Activated T-helper 17 cell treated with anti-CD3 and anti-CD28 coated beads, Interleukin-2, amount 50 U/mL, for 72 hours (primary cell): ENCODE data around the gene TXLNG. TPM values are rescaled to one million over a fixed set of nuclear protein-coding genes. Genes with fewer than 3 reads are reported as not detected.

Experiments
- ATAC-seq: fragments of 150-1000 bp; cut with Tn5 transposase; replicated peaks from 2 replicates; pipeline ENCODE4 v1.10.0; 2021; ENCODE audit warnings: mild to moderate bottlenecking, moderate library complexity
- H3K27ac Mint-ChIP-seq: one replicate; pipeline ENCODE4 v1.8.0; 2022; ENCODE audit warnings: mixed read lengths
- H3K27me3 Mint-ChIP-seq: one replicate; pipeline ENCODE4 v1.8.0; 2022; ENCODE audit warnings: mixed read lengths
- H3K36me3 Mint-ChIP-seq: one replicate; pipeline ENCODE4 v1.8.0; 2022; ENCODE audit warnings: low read depth, mild to moderate bottlenecking, mixed read lengths
- H3K4me1 Mint-ChIP-seq: one replicate; pipeline ENCODE4 v1.8.0; 2022; ENCODE audit warnings: mixed read lengths
- H3K4me3 Mint-ChIP-seq: one replicate; pipeline ENCODE4 v1.8.0; 2022; ENCODE audit warnings: mild to moderate bottlenecking, mixed read lengths
- H3K9me3 Mint-ChIP-seq: one replicate; pipeline ENCODE4 v1.8.0; 2022; ENCODE audit warnings: mixed read lengths
- total RNA-seq, 2 donors: library from RNA; stranded (reverse); gene quantifications; one replicate each; pipeline ENCODE4 v1.2.3, GENCODE V29; 2022

The TXLNG gene
- total RNA-seq, 2 donors from 2014 or later: 10.0 to 15.7 TPM

GRCh38 chrX:16804923-16805464 is 18.7 kb downstream of the TXLNG start:
- Mint-ChIP-seq H3K9me3 (no peaks in the 10 kb centered on the region), H3K27me3 (no peaks in the 10 kb centered on the region), H3K27ac (no peak overlapping the region), H3K4me3 (no peak overlapping the region), H3K4me1 (peaks cover 5% of the 10 kb centered on the region), H3K36me3 (peaks cover 33% of the 10 kb centered on the region)
- ATAC-seq: no peak

- Mint-ChIP-seq H3K27me3 (no peaks in the 10 kb centered on the region), H3K27ac (peak overlapping the region; percentile 38), H3K9me3 (no peaks in the 10 kb centered on the region), H3K36me3 (peaks cover 23% of the 10 kb centered on the region), H3K4me3 (no peak overlapping the region), H3K4me1 (peaks cover 5% of the 10 kb centered on the region)
- ATAC-seq: no peak
Observed at GRCh38 chrX:16807548-16807947, 21.3 kb downstream of the TXLNG start.

GRCh38 chrX:16807976-16808542 is 21.8 kb downstream of the TXLNG start:
- Mint-ChIP-seq H3K4me3 (no peak overlapping the region), H3K4me1 (peaks cover 5% of the 10 kb centered on the region), H3K27ac (peak overlapping the region; percentile 38), H3K36me3 (peaks cover 28% of the 10 kb centered on the region), H3K27me3 (no peaks in the 10 kb centered on the region), H3K9me3 (no peaks in the 10 kb centered on the region)
- no peak for ATAC-seq

- H3K4me3 Mint-ChIP-seq: no peak overlapping the region
- H3K27me3 Mint-ChIP-seq: no peaks in the 10 kb centered on the region
- no peak overlapping the region for H3K27ac Mint-ChIP-seq
- ATAC-seq: no peak
- peaks cover 46% of the 10 kb centered on the region for H3K36me3 Mint-ChIP-seq
- no peaks in the 10 kb centered on the region for H3K4me1 Mint-ChIP-seq
- no peaks in the 10 kb centered on the region for H3K9me3 Mint-ChIP-seq
Observed at GRCh38 chrX:16814597-16814996, 28.3 kb downstream of the TXLNG start.

- H3K4me3 Mint-ChIP-seq: no peak overlapping the region
Observed at GRCh38 chrX:16819634-16820033, 33.4 kb downstream of the TXLNG start.

GRCh38 chrX:16822723-16823122 is 36.5 kb downstream of the TXLNG start:
- peaks cover 84% of the 10 kb centered on the region for H3K36me3 Mint-ChIP-seq
- peak overlapping the region; percentile 89 for H3K27ac Mint-ChIP-seq
- peak; percentile 90 for ATAC-seq
- H3K4me1 Mint-ChIP-seq: peaks cover 9% of the 10 kb centered on the region
- peak overlapping the region; percentile 37 for H3K4me3 Mint-ChIP-seq
- H3K27me3 Mint-ChIP-seq: no peaks in the 10 kb centered on the region
- H3K9me3 Mint-ChIP-seq: no peaks in the 10 kb centered on the region

More at GRCh38 chrX:16819634-16820033, 33.4 kb downstream of the TXLNG start:
- H3K36me3 Mint-ChIP-seq: peaks cover 80% of the 10 kb centered on the region
- H3K27ac Mint-ChIP-seq: no peak overlapping the region
- no peak for ATAC-seq
- no peaks in the 10 kb centered on the region for H3K27me3 Mint-ChIP-seq
- H3K9me3 Mint-ChIP-seq: no peaks in the 10 kb centered on the region
- peaks cover 4% of the 10 kb centered on the region for H3K4me1 Mint-ChIP-seq

GRCh38 chrX:16825264-16826035 is 39.2 kb downstream of the TXLNG start:
- Mint-ChIP-seq H3K27ac (peak overlapping the region; percentile 41), H3K27me3 (no peaks in the 10 kb centered on the region), H3K9me3 (no peaks in the 10 kb centered on the region), H3K4me3 (no peak overlapping the region), H3K36me3 (peaks cover 75% of the 10 kb centered on the region), H3K4me1 (peaks cover 9% of the 10 kb centered on the region)
- ATAC-seq: no peak

- no peak overlapping the region for H3K4me3 Mint-ChIP-seq
- peak; percentile 44 for ATAC-seq
- peaks cover 9% of the 10 kb centered on the region for H3K4me1 Mint-ChIP-seq
- no peak overlapping the region for H3K27ac Mint-ChIP-seq
- no peaks in the 10 kb centered on the region for H3K27me3 Mint-ChIP-seq
- H3K36me3 Mint-ChIP-seq: peaks cover 73% of the 10 kb centered on the region
- H3K9me3 Mint-ChIP-seq: no peaks in the 10 kb centered on the region
Observed at GRCh38 chrX:16826207-16826606, 39.9 kb downstream of the TXLNG start.

- H3K27ac Mint-ChIP-seq: no peak overlapping the region
- H3K4me3 Mint-ChIP-seq: no peak overlapping the region
- no peaks in the 10 kb centered on the region for H3K27me3 Mint-ChIP-seq
- H3K9me3 Mint-ChIP-seq: no peaks in the 10 kb centered on the region
- peaks cover 9% of the 10 kb centered on the region for H3K4me1 Mint-ChIP-seq
- peaks cover 73% of the 10 kb centered on the region for H3K36me3 Mint-ChIP-seq
- ATAC-seq: no peak
Observed at GRCh38 chrX:16827225-16827624, 41.0 kb downstream of the TXLNG start.

GRCh38 chrX:16828124-16828908 is 42.0 kb downstream of the TXLNG start:
- ATAC-seq: no peak
- peaks cover 70% of the 10 kb centered on the region for H3K36me3 Mint-ChIP-seq

GRCh38 chrX:16832301-16832700 is 46.0 kb downstream of the TXLNG start:
- peak overlapping the region; percentile 79 for H3K27ac Mint-ChIP-seq
- H3K27me3 Mint-ChIP-seq: no peaks in the 10 kb centered on the region
- H3K36me3 Mint-ChIP-seq: peaks cover 79% of the 10 kb centered on the region
- no peak for ATAC-seq
- no peak overlapping the region for H3K4me3 Mint-ChIP-seq
- H3K9me3 Mint-ChIP-seq: no peaks in the 10 kb centered on the region
- H3K4me1 Mint-ChIP-seq: no peaks in the 10 kb centered on the region

More at GRCh38 chrX:16828124-16828908, 42.0 kb downstream of the TXLNG start:
- Mint-ChIP-seq H3K9me3 (no peaks in the 10 kb centered on the region), H3K4me3 (no peak overlapping the region), H3K27me3 (no peaks in the 10 kb centered on the region), H3K4me1 (peaks cover 5% of the 10 kb centered on the region), H3K27ac (peak overlapping the region; percentile 67)

GRCh38 chrX:16834806-16835205 is 48.5 kb downstream of the TXLNG start:
- H3K27me3 Mint-ChIP-seq: no peaks in the 10 kb centered on the region
- H3K4me3 Mint-ChIP-seq: no peak overlapping the region
- no peaks in the 10 kb centered on the region for H3K4me1 Mint-ChIP-seq
- no peak for ATAC-seq
- peaks cover 85% of the 10 kb centered on the region for H3K36me3 Mint-ChIP-seq
- no peak overlapping the region for H3K27ac Mint-ChIP-seq
- no peaks in the 10 kb centered on the region for H3K9me3 Mint-ChIP-seq

- H3K36me3 Mint-ChIP-seq: peaks cover 87% of the 10 kb centered on the region
- no peaks in the 10 kb centered on the region for H3K4me1 Mint-ChIP-seq
- peak; percentile 57 for ATAC-seq
- H3K9me3 Mint-ChIP-seq: no peaks in the 10 kb centered on the region
- no peaks in the 10 kb centered on the region for H3K27me3 Mint-ChIP-seq
- H3K4me3 Mint-ChIP-seq: no peak overlapping the region
- H3K27ac Mint-ChIP-seq: peak overlapping the region; percentile 52
Observed at GRCh38 chrX:16836371-16836770, 50.1 kb downstream of the TXLNG start.

GRCh38 chrX:16838202-16839066 is 52.2 kb downstream of the TXLNG start:
- H3K27me3 Mint-ChIP-seq: no peaks in the 10 kb centered on the region
- H3K27ac Mint-ChIP-seq: no peak overlapping the region
- no peaks in the 10 kb centered on the region for H3K9me3 Mint-ChIP-seq
- H3K36me3 Mint-ChIP-seq: peaks cover 91% of the 10 kb centered on the region
- H3K4me3 Mint-ChIP-seq: no peak overlapping the region
- ATAC-seq: no peak
- H3K4me1 Mint-ChIP-seq: no peaks in the 10 kb centered on the region
